Measurements from ENCODE around the gene TUFT1.
A peak's percentile ranks its signal among the peaks of the same experiment; 100 is the strongest.

The TUFT1 gene

GRCh38 chr1:151581921-151582320 lies 41.8 kb downstream of the TUFT1 start:
- no peak for DNase-seq

- DNase-seq, result no peak
Measured at GRCh38 chr1:151583796-151584195, 43.7 kb downstream of the TUFT1 start.

GRCh38 chr1:151584278-151584677 lies 44.2 kb downstream of the TUFT1 start:
- peak; percentile 72 for DNase-seq

- no peak for DNase-seq
Measured at GRCh38 chr1:151584780-151585179, 44.7 kb downstream of the TUFT1 start.

GRCh38 chr1:151585622-151586021 lies 45.5 kb downstream of the TUFT1 start:
- DNase-seq, result peak; percentile 75

GRCh38 chr1:151590961-151591360 lies 50.9 kb downstream of the TUFT1 start:
- DNase-seq, result no peak

GRCh38 chr1:151593730-151594129 lies 53.6 kb downstream of the TUFT1 start:
- DNase-seq, result peak; percentile 60

GRCh38 chr1:151594143-151594625 lies 54.1 kb downstream of the TUFT1 start:
- DNase-seq, result peak; percentile 88

- DNase-seq, result peak; percentile 66
Measured at GRCh38 chr1:151596166-151596953, 56.3 kb downstream of the TUFT1 start.

- DNase-seq, result peak; percentile 2
Measured at GRCh38 chr1:151602550-151602949, 62.4 kb downstream of the TUFT1 start.

- no peak for DNase-seq
Measured at GRCh38 chr1:151604291-151604690, 64.2 kb downstream of the TUFT1 start.

- DNase-seq, result peak; percentile 69
Measured at GRCh38 chr1:151606384-151606783, 66.3 kb downstream of the TUFT1 start.

GRCh38 chr1:151606857-151607256 lies 66.7 kb downstream of the TUFT1 start:
- DNase-seq, result no peak

- no peak for DNase-seq
Measured at GRCh38 chr1:151610142-151610541, 70.0 kb downstream of the TUFT1 start.

GRCh38 chr1:151611288-151611790 lies 71.2 kb downstream of the TUFT1 start:
- peak; percentile 67 for DNase-seq

- DNase-seq, result peak; percentile 99
Measured at GRCh38 chr1:151611832-151612500, 71.9 kb downstream of the TUFT1 start, which contains the start of gene SNX27. Gene SNX27, plus strand, starts transcription at chr1:151612050. Its CDS starts 152 bp downstream, at chr1:151612202.

- peak; percentile 66 for DNase-seq
Measured at GRCh38 chr1:151612501-151613281, 72.6 kb downstream of the TUFT1 start.

GRCh38 chr1:151613282-151613780 lies 73.2 kb downstream of the TUFT1 start:
- DNase-seq, result no peak

GRCh38 chr1:151615711-151616504 lies 75.8 kb downstream of the TUFT1 start:
- no peak for DNase-seq

- DNase-seq, result no peak
Measured at GRCh38 chr1:151616505-151616849, 76.4 kb downstream of the TUFT1 start.

GRCh38 chr1:151618003-151618402 lies 77.9 kb downstream of the TUFT1 start:
- no peak for DNase-seq

GRCh38 chr1:151618470-151618869 lies 78.4 kb downstream of the TUFT1 start:
- no peak for DNase-seq

Data from islet precursor cell (in vitro differentiated cells).